Transverse colon (tissue), 4 donors: Measurements from ENCODE around the gene BCKDK. TPM values are rescaled to one million over a fixed set of nuclear protein-coding genes. Genes with fewer than 3 reads are reported as not detected.

ENCODE experiments used
- DNase-seq: peaks from one replicate; pipeline ENCODE4 v3.0.0-alpha.2; 2019
- H3K27ac ChIP-seq, 4 donors: fragments of 200-600 bp; sonication (generic); 2 replicates each; pipeline ENCODE4 v1.5.1; 2016 to 2018; ENCODE audit warnings: inconsistent platforms in 4 of 4
- H3K27me3 ChIP-seq: fragments of 200-600 bp; sonication (generic); 2 replicates; pipeline ENCODE4 v1.5.1; 2017; ENCODE audit warnings: inconsistent platforms
- H3K36me3 ChIP-seq, 4 donors: fragments of 200-600 bp; sonication (generic); 2 replicates each; pipeline ENCODE4 v1.5.1; 2017 to 2019; ENCODE audit warnings: inconsistent platforms in 4 of 4
- H3K4me1 ChIP-seq, 4 donors: fragments of 200-600 bp; sonication (generic); 2 replicates each; pipeline ENCODE4 v1.5.1; 2017 to 2020; ENCODE audit warnings: inconsistent platforms in 4 of 4
- H3K4me3 ChIP-seq, 4 donors: fragments of 200-600 bp; sonication (generic); 1 replicate in 1 of 4; 2 replicates in 3 of 4; pipeline versions ENCODE4 v1.5.1 to v1.6.1; 2017 to 2019; ENCODE audit warnings: inconsistent platforms in 4 of 4
- H3K9me3 ChIP-seq, 2 donors: fragments of 200-600 bp; sonication (generic); 2 replicates each; pipeline ENCODE4 v1.5.1; 2017 to 2019; ENCODE audit warnings: inconsistent platforms in 2 of 2
- CTCF ChIP-seq, 5 experiments: fragments of 200-600 bp in 3 of 5; fragments of 450-650 bp in 2 of 5; sonication (generic) in 3 of 5; IDR thresholded peaks; 1 replicate in 2 of 5; 2 replicates in 3 of 5; pipeline ENCODE4 v1.5.1; 2016 to 2017; ENCODE audit warnings: antibody characterized with exemption in 5 of 5, inconsistent platforms in 3 of 5, mild to moderate bottlenecking in 2 of 5, moderate library complexity in 1 of 5
- EP300 ChIP-seq: sonication (generic); formaldehyde crosslinking; IDR thresholded peaks from one replicate; pipeline ENCODE4 v1.6.1; 2017; ENCODE audit warnings: antibody characterized with exemption, low read depth
- POLR2A ChIP-seq: fragments of 450-650 bp; IDR thresholded peaks from one replicate; pipeline ENCODE4 v1.6.1; 2016; ENCODE audit warnings: antibody characterized with exemption, mild to moderate bottlenecking, moderate library complexity
- POLR2AphosphoS5 ChIP-seq, 3 donors: sonication (generic); formaldehyde crosslinking; IDR thresholded peaks; one replicate each; pipeline ENCODE4 v1.6.1; 2016; ENCODE audit warnings: antibody characterized with exemption in 3 of 3
- WGBS, 2 donors: methylation state at CpG; one replicate each; pipeline ENCODE4 v1.1.5; 2018; ENCODE audit warnings: low coverage in 1 of 2; 5-methylcytosine and 5-hydroxymethylcytosine counted together
- in situ Hi-C, 4 donors: fragments of 200-750 bp; cut with MboI; loops; one replicate each; pipeline versions ENCODE4 v1.15.0 to v1.15.1; 2017; ENCODE audit warnings: low sequenced_read_pairs in 3 of 4, low pct_ligation_motif_present in 1 of 4, low pct_unique_long_range_greater_than_20kb in 1 of 4
- intact Hi-C: fragments of 100-400 bp; cut with DNase I; formaldehyde crosslinking; loops from one replicate; pipeline ENCODE4 v1.15.1; 2023; ENCODE audit warnings: low total_unique reads
- total RNA-seq, 4 donors: library from RNA; depleted of rRNA; stranded (reverse); fragments of >200 nt; gene quantifications; one replicate each; pipeline ENCODE4 v1.1.0, GENCODE V29; 2016

The BCKDK gene
- total RNA-seq, 4 donors from 2014 or later: 46.8 to 56.5 (median 51.3) TPM

- Histone ChIP-seq H3K36me3 (peaks cover 0 to 46% (median 16%) of the 10 kb centered on the region in 4 donors), H3K27ac (no peak overlapping the region), H3K4me3 (no peak overlapping the region), H3K9me3 (no peaks in the 10 kb centered on the region), H3K4me1 (peaks cover 6 to 11% (median 10%) of the 10 kb centered on the region in 4 donors), H3K27me3 (no peaks in the 10 kb centered on the region)
- intact Hi-C loops: no loop called here
- in situ Hi-C loops: no loop called here
- no peak for DNase-seq
- WGBS, 2 donors: 88% methylated on average over 13 of the region's 13 CpGs; no CpG with 5 or more reads in 1 of the 2 donors
- no peak for TF ChIP-seq POLR2AphosphoS5 (IDR thresholded peaks at IDR 0.05)
- no peak for TF ChIP-seq CTCF (IDR thresholded peaks at IDR 0.05)
Measured at GRCh38 chr16:31079342-31079944, 28.7 kb upstream of the BCKDK start.

DNA sequence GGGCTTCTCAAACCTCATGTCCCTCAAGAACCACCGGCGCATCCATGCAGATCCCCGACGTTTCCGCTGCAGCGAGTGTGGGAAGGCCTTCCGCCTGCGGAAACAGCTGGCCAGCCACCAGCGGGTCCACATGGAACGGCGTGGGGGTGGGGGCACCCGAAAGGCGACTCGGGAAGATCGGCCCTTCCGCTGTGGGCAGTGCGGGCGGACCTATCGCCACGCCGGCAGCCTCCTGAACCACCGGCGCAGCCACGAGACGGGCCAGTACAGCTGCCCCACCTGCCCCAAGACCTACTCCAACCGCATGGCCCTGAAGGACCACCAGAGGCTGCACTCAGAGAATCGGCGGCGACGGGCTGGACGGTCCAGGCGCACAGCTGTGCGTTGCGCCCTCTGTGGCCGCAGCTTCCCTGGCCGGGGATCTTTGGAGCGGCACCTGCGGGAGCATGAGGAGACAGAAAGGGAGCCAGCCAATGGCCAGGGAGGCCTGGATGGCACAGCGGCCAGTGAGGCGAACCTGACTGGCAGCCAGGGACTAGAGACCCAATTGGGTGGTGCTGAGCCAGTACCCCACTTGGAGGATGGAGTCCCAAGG, 28.1 kb upstream of the BCKDK start:
- peaks cover 0 to 46% (median 16%) of the 10 kb centered on the region in 4 donors for H3K36me3 ChIP-seq
- TF ChIP-seq EP300: no peak
- peaks cover 3 to 6% (median 5%) of the 10 kb centered on the region in 4 donors for H3K4me1 ChIP-seq
- H3K4me3 ChIP-seq: no peak overlapping the region
- DNase-seq: no peak
- 95 to 100% methylated on average over 5 to 40 of the region's 40 CpGs for WGBS, 2 donors
- no peaks in the 10 kb centered on the region for H3K9me3 ChIP-seq
- no peak overlapping the region for H3K27ac ChIP-seq
- in situ Hi-C loops (no loop called here), intact Hi-C loops (no loop called here)
- H3K27me3 ChIP-seq: no peaks in the 10 kb centered on the region

- H3K9me3 ChIP-seq: no peaks in the 10 kb centered on the region
- no peak for TF ChIP-seq EP300
- no peak for TF ChIP-seq POLR2AphosphoS5 (IDR thresholded peaks at IDR 0.05)
- intact Hi-C loops: no loop called here
- 89% methylated on average over 13 of the region's 13 CpGs; no CpG with 5 or more reads in 1 of the 2 donors for WGBS, 2 donors
- H3K4me3 ChIP-seq: no peak overlapping the region
- no peaks in the 10 kb centered on the region for H3K27me3 ChIP-seq
- in situ Hi-C loops: no loop called here
- no peak overlapping the region for H3K27ac ChIP-seq
- DNase-seq: no peak
- peaks cover 0 to 46% (median 16%) of the 10 kb centered on the region in 4 donors for H3K36me3 ChIP-seq
- no peaks in the 10 kb centered on the region for H3K4me1 ChIP-seq
Measured at GRCh38 chr16:31080756-31081419, 27.3 kb upstream of the BCKDK start.

- intact Hi-C loops (no loop called here), in situ Hi-C loops (no loop called here)
- Histone ChIP-seq H3K36me3 (peaks cover 0 to 42% (median 16%) of the 10 kb centered on the region in 4 donors), H3K27ac (no peak overlapping the region), H3K27me3 (no peaks in the 10 kb centered on the region), H3K4me3 (no peak overlapping the region), H3K4me1 (no peaks in the 10 kb centered on the region), H3K9me3 (no peaks in the 10 kb centered on the region)
- no peak for DNase-seq
- TF ChIP-seq CTCF (IDR thresholded peaks at IDR 0.05): no peak
- TF ChIP-seq POLR2A: no peak
- no peak for TF ChIP-seq EP300
- TF ChIP-seq POLR2AphosphoS5 (IDR thresholded peaks at IDR 0.05): no peak
- 82 to 100% methylated on average over 1 to 26 of the region's 26 CpGs for WGBS, 2 donors
Measured at GRCh38 chr16:31081428-31082351, 26.5 kb upstream of the BCKDK start.
